ENCODE measurements around the gene C6orf132.

DNA sequence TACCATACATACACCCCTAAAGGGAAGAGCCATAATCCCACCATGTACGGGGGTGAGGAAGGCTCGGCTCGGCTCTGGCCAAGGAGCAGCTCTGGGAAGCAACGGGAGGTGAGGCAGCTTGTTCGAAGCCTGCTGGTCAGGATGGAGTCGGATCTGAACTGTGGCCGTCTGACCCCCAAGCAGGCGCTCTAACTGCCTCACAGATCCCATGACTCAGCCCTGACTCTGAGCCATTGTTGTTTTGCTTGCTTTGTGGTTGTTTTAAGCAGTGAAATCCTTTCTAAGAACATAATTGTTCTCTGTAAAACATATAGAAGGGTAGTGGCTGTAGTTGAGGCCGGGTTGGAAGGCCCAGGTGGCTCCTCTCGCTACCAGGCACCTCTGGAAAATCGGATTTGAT, 10.9 kb downstream of the C6orf132 start:
- no peak for TF ChIP-seq POLR2A (IDR thresholded peaks at IDR 0.05)
- TF ChIP-seq, protein P1, sequence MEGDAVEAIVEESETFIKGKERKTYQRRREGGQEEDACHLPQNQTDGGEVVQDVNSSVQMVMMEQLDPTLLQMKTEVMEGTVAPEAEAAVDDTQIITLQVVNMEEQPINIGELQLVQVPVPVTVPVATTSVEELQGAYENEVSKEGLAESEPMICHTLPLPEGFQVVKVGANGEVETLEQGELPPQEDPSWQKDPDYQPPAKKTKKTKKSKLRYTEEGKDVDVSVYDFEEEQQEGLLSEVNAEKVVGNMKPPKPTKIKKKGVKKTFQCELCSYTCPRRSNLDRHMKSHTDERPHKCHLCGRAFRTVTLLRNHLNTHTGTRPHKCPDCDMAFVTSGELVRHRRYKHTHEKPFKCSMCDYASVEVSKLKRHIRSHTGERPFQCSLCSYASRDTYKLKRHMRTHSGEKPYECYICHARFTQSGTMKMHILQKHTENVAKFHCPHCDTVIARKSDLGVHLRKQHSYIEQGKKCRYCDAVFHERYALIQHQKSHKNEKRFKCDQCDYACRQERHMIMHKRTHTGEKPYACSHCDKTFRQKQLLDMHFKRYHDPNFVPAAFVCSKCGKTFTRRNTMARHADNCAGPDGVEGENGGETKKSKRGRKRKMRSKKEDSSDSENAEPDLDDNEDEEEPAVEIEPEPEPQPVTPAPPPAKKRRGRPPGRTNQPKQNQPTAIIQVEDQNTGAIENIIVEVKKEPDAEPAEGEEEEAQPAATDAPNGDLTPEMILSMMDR (IDR thresholded peaks at IDR 0.05 in 4 of 5, conservative IDR thresholded peaks at IDR 0.05 in 1 of 5), result no peak
